GM19025 (cell line): ENCODE data around the gene PSEN2.
A peak's percentile ranks its signal among the peaks of the same experiment; 100 is the strongest.
"Not testable (repeated sequence)": the region's sequence is repeated elsewhere in the genome, so short reads cannot be mapped to it uniquely, and the experiment has no call there.

Experiments used
- ATAC-seq: cut with Tn5 transposase; IDR thresholded peaks from one replicate; pipeline ENCODE4 v1.9.1; 2021; ENCODE audit warnings: mild to moderate bottlenecking, low read depth, moderate library complexity; ENCODE audit not compliant: unreplicated experiment

PSEN2 gene

DNA sequence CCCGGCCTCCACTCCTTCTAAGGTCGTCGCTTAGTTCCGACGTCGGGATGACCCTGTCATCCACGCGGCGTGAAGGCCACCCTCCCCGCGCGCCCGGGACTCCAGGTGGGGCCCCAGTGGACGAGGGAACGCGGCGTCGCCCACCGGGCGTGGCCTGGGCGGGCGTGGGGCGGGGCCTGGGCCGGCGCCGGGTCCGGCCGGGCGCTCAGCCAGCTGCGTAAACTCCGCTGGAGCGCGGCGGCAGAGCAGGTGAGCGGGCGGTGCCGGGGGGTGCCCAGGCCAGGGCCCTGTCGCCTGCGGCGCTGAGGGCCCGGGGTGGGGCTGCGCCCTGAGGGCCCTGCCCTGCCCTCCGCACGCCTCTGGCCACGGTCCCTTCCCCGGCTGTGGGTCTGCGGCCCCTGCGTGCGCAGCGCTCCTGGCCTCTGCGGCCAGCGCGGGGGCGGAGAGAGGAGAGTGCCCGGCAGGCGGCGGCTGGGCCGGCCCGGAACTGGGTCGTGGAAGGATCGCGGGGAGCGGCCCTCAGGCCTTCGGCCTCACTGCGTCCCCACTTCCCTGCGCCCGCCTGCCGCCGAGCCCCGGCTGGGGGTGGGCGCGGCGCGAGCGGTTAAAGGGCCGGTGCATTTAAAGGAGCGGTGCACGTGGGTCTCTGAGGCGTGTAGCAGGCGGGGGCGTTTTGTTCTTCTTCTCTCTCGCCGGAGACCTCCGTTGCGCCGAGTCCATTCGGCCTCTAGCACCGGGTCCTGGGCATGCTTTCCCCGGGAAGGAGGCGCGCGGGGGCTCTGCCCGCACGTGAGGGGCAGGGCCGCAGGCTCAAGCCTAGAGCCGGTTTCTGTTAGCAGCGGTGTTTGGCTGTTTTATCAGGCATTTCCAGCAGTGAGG, at the start of gene PSEN2:
Gene PSEN2, plus strand, starts transcription at position 216 of the 879 bp plus-strand sequence. CDS start 11,292 bp downstream, outside the sequence.
- peak; percentile 91 for ATAC-seq

- no peak for ATAC-seq
Measured at GRCh38 chr1:226820941-226821718, 49.3 kb upstream of the PSEN2 start.

GRCh38 chr1:226821719-226822085, 48.7 kb upstream of the PSEN2 start:
- ATAC-seq, result no peak

DNA sequence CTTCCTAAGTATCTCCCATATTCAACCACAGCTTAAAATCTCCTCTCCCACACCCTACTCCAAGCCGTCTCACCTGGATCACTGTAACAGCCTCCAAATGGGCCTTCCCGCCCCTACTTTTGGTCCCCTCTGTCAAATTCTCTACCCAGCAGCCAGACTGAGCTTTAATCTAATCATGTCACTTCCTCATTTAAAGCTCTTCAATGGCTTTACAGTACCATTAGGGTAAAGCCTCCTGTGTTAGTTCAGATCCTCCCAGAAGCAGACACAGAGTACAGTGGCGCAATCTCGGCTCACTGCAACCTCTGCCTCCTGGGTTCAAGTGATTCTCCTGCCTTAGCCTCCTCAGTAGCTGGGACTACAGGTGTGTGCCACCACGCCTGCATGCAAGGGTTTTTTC, 46.8 kb upstream of the PSEN2 start:
- ATAC-seq, result no peak

GRCh38 chr1:226825037-226825745, 45.2 kb upstream of the PSEN2 start:
- no peak for ATAC-seq

DNA sequence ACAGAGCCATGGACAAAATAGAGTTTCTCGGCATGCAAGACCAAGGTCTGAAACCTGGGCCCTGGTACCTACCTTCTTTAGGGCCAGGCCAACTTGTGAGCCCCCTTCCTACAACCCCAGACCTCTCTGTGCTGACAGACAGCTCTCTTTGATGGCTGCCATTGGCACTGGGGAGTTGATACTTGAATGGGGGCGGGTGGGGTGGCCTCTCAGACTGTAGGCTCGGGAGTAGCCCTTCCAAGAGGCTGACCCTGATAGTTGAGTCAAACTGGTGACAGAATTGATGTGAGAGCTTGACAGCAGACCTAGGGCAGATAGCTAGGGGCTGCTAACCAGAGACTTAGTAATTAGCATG, 44.7 kb upstream of the PSEN2 start:
- no peak for ATAC-seq

DNA sequence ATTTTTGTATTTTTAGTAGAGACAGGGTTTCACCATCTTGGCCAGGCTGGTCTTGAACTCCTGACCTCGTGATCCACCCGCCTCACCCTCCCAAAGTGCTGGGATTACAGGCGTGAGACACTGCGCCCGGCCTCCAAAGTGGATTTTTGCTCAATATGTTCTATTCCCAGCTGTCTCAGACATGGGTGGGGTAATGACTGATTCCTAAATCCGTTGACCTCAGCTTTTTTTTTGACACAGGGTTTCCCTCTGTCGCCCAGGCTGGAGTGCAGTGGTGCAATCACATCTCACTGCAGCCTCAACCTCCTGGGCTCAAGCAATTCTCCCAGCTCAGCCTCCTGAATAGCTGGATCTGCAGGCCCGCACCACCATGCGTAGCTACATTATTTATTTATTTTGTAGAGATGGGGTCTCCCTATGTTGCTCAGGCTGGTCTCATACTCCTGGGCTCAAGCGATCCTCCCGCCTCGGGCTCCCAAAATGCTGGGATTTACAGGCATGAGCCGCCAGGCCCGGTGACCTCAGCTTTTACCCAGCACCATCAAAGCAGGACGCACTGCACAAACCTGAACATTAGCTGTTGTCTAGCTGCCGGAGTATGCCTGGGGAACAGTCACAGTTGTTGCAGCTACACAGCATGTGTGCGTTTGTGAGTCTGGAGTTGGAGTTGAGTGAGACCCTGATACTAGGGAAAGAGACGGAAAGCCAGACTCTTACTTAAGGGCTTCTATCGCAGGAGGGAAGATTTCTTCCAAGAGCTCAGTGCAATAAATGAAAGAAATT, 43.7 kb upstream of the PSEN2 start:
- no peak for ATAC-seq

- ATAC-seq, result no peak
Measured at GRCh38 chr1:226827458-226827857, 43.0 kb upstream of the PSEN2 start.

- ATAC-seq, result peak; percentile 91
Measured at GRCh38 chr1:226827968-226828513, 42.4 kb upstream of the PSEN2 start.

DNA sequence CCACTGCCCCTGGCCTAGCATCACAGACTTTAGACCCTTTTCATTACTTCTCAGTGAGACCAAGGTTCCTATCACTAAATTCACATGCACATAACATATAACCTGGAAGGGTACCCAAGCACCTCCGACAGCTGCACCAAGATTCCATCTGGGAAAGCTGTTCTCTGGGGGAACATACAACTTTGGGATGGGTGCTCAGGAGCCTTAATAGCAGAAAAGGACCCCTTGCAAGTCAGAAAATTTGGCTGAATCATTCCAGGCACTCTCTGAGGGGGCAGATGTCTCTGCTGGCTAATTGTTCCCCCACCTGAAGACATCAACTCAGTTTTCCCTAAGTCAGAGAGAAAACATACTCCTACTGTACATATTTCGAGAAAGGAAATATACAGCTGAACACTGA, 41.3 kb upstream of the PSEN2 start:
- no peak for ATAC-seq

DNA sequence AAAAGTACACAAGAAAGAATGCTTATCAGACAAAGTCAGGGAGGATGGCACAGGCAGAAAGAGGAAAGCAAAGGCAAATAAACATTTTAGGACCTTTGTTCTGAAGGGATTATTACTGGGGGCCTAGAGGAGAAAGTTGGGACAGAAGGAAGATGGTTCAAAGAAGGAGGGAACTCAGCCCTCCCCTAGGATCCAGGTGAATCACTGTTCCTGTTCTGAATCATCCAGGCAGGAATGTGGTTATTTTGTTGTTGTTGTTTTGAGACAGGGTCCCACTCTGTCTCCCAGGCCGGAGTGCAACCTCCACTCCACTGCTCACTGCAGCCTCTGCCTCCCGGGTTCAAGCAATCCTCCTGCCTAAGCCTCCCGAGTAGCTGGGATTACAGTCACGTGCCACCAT, 38.5 kb upstream of the PSEN2 start:
- ATAC-seq, result no peak

GRCh38 chr1:226832613-226833012, 37.8 kb upstream of the PSEN2 start:
- no peak for ATAC-seq

GRCh38 chr1:226834179-226834578, 36.2 kb upstream of the PSEN2 start:
- ATAC-seq, result not testable (repeated sequence)

GRCh38 chr1:226835396-226835795, 35.0 kb upstream of the PSEN2 start:
- not testable (repeated sequence) for ATAC-seq

DNA sequence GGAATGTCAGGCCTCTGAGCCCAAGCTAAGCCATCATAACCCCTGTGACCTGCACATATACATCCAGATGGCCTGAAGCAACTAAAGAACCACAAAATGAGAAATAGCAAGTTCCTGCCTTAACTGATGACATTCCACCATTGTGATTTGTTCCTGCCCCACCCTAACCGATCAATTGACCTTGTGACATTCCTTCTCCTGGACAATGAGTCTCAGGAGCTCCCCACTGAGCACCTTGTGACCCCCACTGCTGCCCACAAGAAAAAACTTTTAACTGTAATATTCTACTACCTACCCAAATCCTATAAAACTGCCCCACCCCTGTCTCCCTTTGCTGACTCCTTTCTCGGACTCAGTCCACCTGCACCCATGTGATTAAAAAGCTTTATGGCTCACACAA, 32.5 kb upstream of the PSEN2 start:
- ATAC-seq, result not testable (repeated sequence)

GRCh38 chr1:226838456-226838855, 32.0 kb upstream of the PSEN2 start:
- no peak for ATAC-seq

- no peak for ATAC-seq
Measured at GRCh38 chr1:226845624-226846023, 24.8 kb upstream of the PSEN2 start.

GRCh38 chr1:226846786-226847185, 23.6 kb upstream of the PSEN2 start:
- no peak for ATAC-seq

DNA sequence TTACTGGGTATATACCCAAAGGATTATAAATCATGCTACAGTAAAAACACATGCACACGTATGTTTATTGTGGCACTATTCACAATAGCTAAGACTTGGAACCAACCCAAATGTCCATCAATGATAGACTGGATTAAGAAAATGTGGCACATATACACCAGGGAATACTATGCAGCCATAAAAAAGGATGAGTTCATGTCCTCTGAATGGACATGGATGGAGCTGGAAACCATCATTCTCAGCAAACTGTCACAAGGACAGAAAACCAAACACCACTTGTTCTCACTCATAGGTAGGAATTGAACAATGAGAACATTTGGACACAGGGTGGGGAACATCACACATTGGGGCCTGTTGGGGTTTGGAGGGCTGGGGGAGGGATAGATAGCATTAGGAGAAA, 15.9 kb upstream of the PSEN2 start:
- ATAC-seq, result not testable (repeated sequence)

- no peak for ATAC-seq
Measured at GRCh38 chr1:226862890-226863289, 7.5 kb upstream of the PSEN2 start.
